ENCODE measurements around the gene WEE1. TPM values are rescaled to one million over a fixed set of nuclear protein-coding genes. Genes with fewer than 3 reads are reported as not detected.

WEE1 gene
- polyA plus RNA-seq, 1 experiment, result 44.8 TPM

GRCh38 chr11:9605742-9606141 lies 32.3 kb downstream of the WEE1 start:
- no peaks in the 10 kb centered on the region for H3K9me3 ChIP-seq (ENCODE audit: control insufficient read depth, insufficient read depth, low read length)
- no peak overlapping the region for H3K27ac ChIP-seq (ENCODE audit: low read depth, low read length)
- no peak overlapping the region for H3K4me3 ChIP-seq (ENCODE audit: low read depth, low read length)
- TF ChIP-seq CTCF (IDR thresholded peaks at IDR 0.05; ENCODE audit: low read depth, low read length), result no peak
- no peaks in the 10 kb centered on the region for H3K27me3 ChIP-seq (ENCODE audit: control insufficient read depth, insufficient read depth, low read length)
- CTCF ChIA-PET, result no interaction called here
- DNase-seq (ENCODE audit: low read depth, low spot score), result no peak
- POLR2A ChIA-PET, result no interaction called here

- CTCF ChIA-PET, result interaction anchor here (1.3 kb wide), 1 partner anchor 9 kb away, joined by 3 read pairs; no protein-coding TSS in a partner anchor
Measured at GRCh38 chr11:9606809-9607510, 33.5 kb downstream of the WEE1 start.

GRCh38 chr11:9607511-9607899 lies 34.0 kb downstream of the WEE1 start:
- ChIA-PET CTCF (interaction anchor here (1.3 kb wide), 1 partner anchor 10 kb away, joined by 3 read pairs; no protein-coding TSS in a partner anchor), POLR2A (no interaction called here)
- no peak for DNase-seq (ENCODE audit: low read depth, low spot score)
- no peak overlapping the region for H3K27ac ChIP-seq (ENCODE audit: low read depth, low read length)
- no peaks in the 10 kb centered on the region for H3K9me3 ChIP-seq (ENCODE audit: control insufficient read depth, insufficient read depth, low read length)
- H3K27me3 ChIP-seq (ENCODE audit: control insufficient read depth, insufficient read depth, low read length), result no peaks in the 10 kb centered on the region
- no peak for TF ChIP-seq CTCF (IDR thresholded peaks at IDR 0.05; ENCODE audit: low read depth, low read length)
- no peak overlapping the region for H3K4me3 ChIP-seq (ENCODE audit: low read depth, low read length)

More at GRCh38 chr11:9606809-9607510, 33.5 kb downstream of the WEE1 start:
- no peaks in the 10 kb centered on the region for H3K27me3 ChIP-seq (ENCODE audit: control insufficient read depth, insufficient read depth, low read length)
- H3K27ac ChIP-seq (ENCODE audit: low read depth, low read length), result no peak overlapping the region
- TF ChIP-seq CTCF (IDR thresholded peaks at IDR 0.05; ENCODE audit: low read depth, low read length), result no peak
- no peak overlapping the region for H3K4me3 ChIP-seq (ENCODE audit: low read depth, low read length)
- H3K9me3 ChIP-seq (ENCODE audit: control insufficient read depth, insufficient read depth, low read length), result no peaks in the 10 kb centered on the region
- no peak for DNase-seq (ENCODE audit: low read depth, low spot score)
- POLR2A ChIA-PET, result no interaction called here

- TF ChIP-seq CTCF (IDR thresholded peaks at IDR 0.05; ENCODE audit: low read depth, low read length), result no peak
- Histone ChIP-seq H3K27me3 (ENCODE audit: control insufficient read depth, insufficient read depth, low read length) (no peaks in the 10 kb centered on the region), H3K27ac (ENCODE audit: low read depth, low read length) (no peak overlapping the region), H3K4me3 (ENCODE audit: low read depth, low read length) (no peak overlapping the region), H3K9me3 (ENCODE audit: control insufficient read depth, insufficient read depth, low read length) (no peaks in the 10 kb centered on the region)
- CTCF ChIA-PET, result no interaction called here
- POLR2A ChIA-PET, result no interaction called here
- DNase-seq (ENCODE audit: low read depth, low spot score), result no peak
Measured at GRCh38 chr11:9609002-9609759, 35.7 kb downstream of the WEE1 start.

GRCh38 chr11:9609841-9610240 lies 36.4 kb downstream of the WEE1 start:
- Histone ChIP-seq H3K4me3 (ENCODE audit: low read depth, low read length) (no peak overlapping the region), H3K9me3 (ENCODE audit: control insufficient read depth, insufficient read depth, low read length) (no peaks in the 10 kb centered on the region), H3K27ac (ENCODE audit: low read depth, low read length) (no peak overlapping the region), H3K27me3 (ENCODE audit: control insufficient read depth, insufficient read depth, low read length) (no peaks in the 10 kb centered on the region)
- ChIA-PET CTCF (no interaction called here), POLR2A (no interaction called here)
- DNase-seq (ENCODE audit: low read depth, low spot score), result no peak
- no peak for TF ChIP-seq CTCF (IDR thresholded peaks at IDR 0.05; ENCODE audit: low read depth, low read length)
